GM18867 (cell line): ENCODE data around the gene SMTN.

Experiments used
- ATAC-seq: cut with Tn5 transposase; IDR thresholded peaks from one replicate; pipeline ENCODE4 v1.9.1; 2021; ENCODE audit warnings: mild to moderate bottlenecking, moderate library complexity; ENCODE audit not compliant: unreplicated experiment

Gene SMTN

DNA sequence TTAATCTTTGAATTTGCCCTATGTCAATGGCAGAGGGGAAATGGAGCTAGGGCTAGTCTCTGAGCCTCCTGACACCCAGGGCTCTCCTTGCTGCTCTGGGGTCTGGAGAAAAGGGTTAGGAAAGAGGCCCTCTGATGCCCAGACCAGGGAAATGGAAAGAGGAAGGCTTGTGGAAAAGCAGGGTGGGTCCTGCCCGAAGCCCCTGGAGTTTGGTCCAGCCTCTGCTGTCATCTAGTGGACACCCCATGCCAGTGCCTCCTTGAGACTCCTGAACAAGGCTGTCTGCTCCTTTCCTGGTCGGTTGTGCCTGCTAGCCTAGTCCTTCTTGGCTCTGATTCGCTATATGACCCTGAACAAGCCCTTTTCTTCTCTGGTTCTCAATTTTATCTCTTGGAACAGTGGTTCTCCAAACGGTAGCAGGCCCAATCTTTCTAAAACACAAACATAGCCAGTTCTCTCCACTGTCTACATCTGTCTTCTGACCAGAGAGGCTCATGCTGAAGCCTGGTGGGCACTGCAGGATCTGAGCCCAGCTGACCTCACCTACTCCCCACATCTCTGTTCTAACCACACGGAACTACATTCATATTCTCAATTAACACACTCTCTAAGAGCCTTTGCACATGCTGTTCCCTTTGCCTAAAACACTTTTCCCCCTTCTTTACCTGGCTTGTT, 68.0 kb downstream of the SMTN start:
- no peak for ATAC-seq

DNA sequence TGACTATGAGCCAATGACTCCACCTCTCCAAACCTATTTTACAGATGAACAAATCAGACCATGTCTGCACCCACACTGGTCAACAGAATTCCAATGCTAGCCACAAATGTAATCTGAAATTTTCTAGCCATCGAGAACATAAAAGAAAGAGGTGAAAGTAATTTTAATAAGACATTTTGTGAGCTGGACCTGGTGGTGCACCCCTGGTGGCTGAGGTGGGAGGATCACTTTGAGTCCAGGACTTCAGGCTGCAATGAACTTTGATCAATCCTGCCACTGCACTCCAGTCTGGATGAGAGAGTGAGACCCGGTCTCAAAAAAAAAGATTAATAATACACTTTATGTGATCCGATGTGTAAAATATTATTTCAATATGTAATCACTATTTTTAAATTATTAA, 69.5 kb downstream of the SMTN start:
- ATAC-seq, result no peak

DNA sequence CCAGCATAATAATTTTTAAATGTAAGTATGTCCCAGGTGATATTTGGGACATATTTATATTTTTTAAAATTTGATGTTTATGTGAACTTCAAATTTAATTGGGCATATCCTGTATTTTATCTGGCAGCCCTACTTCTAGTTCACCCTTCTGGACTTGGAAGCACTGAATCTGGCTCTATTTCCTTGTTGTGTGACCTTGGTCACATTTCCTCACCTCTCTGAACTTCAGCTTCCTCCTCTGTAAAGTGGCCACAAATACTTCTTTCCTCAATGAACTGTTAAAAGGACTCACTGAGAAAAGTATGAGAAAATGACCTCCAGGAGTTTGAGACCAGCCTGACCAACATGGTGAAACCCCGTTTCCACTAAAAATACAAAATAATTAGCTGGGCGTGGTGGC, 70.8 kb downstream of the SMTN start:
- no peak for ATAC-seq

GRCh38 chr22:31153357-31153756, 72.2 kb downstream of the SMTN start:
- ATAC-seq, result no peak
